Astrocyte (in vitro differentiated cells and primary cell): ENCODE data around the gene ATRAID. TPM values are rescaled to one million over a fixed set of nuclear protein-coding genes. Genes with fewer than 3 reads are reported as not detected.
A peak's percentile ranks its signal among the peaks of the same experiment; 100 is the strongest.

Source experiments
- DNase-seq: peaks from one replicate; pipeline ENCODE4 v3.0.0-alpha.2; 2010; ENCODE audit warnings: low read depth
- FAIRE-seq: peaks from 2 replicates; lab custom pipeline; 2011; peaks lifted over from hg19 to GRCh38; lab: Jason Lieb, UNC
- H2AFZ ChIP-seq: 2 replicates; pipeline ENCODE4 v1.6.0; 2012; ENCODE audit warnings: low read depth, low read length, inconsistent platforms
- H3K27ac ChIP-seq: 2 replicates; pipeline ENCODE4 v1.5.1; 2011; ENCODE audit warnings: low read depth, low read length, inconsistent platforms
- H3K27me3 ChIP-seq: 2 replicates; pipeline ENCODE4 v1.6.0; 2011; ENCODE audit warnings: low read length, inconsistent platforms; ENCODE audit not compliant: insufficient read depth
- H3K36me3 ChIP-seq: 2 replicates; pipeline ENCODE4 v1.5.1; 2011; ENCODE audit warnings: low read length, inconsistent platforms; ENCODE audit not compliant: insufficient read depth
- H3K4me1 ChIP-seq: 2 replicates; pipeline ENCODE4 v1.5.1; 2011; ENCODE audit warnings: low read length, inconsistent platforms; ENCODE audit not compliant: insufficient read depth
- H3K4me2 ChIP-seq: 2 replicates; pipeline ENCODE4 v1.6.0; 2012; ENCODE audit warnings: low read length, inconsistent platforms
- H3K4me3 ChIP-seq: 2 replicates; pipeline ENCODE4 v1.5.1; 2011; ENCODE audit warnings: low read depth, mild to moderate bottlenecking, low read length, inconsistent platforms; ENCODE audit not compliant: insufficient read depth
- H3K79me2 ChIP-seq: 2 replicates; pipeline ENCODE4 v1.6.0; 2012; ENCODE audit warnings: mild to moderate bottlenecking, low read length, inconsistent platforms; ENCODE audit not compliant: insufficient read depth
- H3K9ac ChIP-seq: 2 replicates; pipeline ENCODE4 v1.6.0; 2012; ENCODE audit warnings: mild to moderate bottlenecking, low read length, inconsistent platforms
- H3K9me3 ChIP-seq: 2 replicates; pipeline ENCODE4 v1.5.1; 2012; ENCODE audit warnings: low read depth, mild to moderate bottlenecking, low read length, inconsistent platforms; ENCODE audit not compliant: insufficient read depth
- H4K20me1 ChIP-seq: 2 replicates; pipeline ENCODE4 v1.6.0; 2012; ENCODE audit warnings: low read length, inconsistent platforms; ENCODE audit not compliant: insufficient read depth
- H3K27ac Mint-ChIP-seq: one replicate; pipeline ENCODE4 v1.8.0; 2021; ENCODE audit warnings: mild to moderate bottlenecking, mixed read lengths; ENCODE audit not compliant: unreplicated experiment
- H3K27me3 Mint-ChIP-seq: one replicate; pipeline ENCODE4 v1.8.0; 2021; ENCODE audit warnings: low read depth, mixed read lengths; ENCODE audit not compliant: unreplicated experiment
- H3K36me3 Mint-ChIP-seq: one replicate; pipeline ENCODE4 v1.8.0; 2021; ENCODE audit warnings: low read depth, mixed read lengths; ENCODE audit not compliant: unreplicated experiment
- H3K4me1 Mint-ChIP-seq: one replicate; pipeline ENCODE4 v1.8.0; 2021; ENCODE audit warnings: low read depth, mixed read lengths; ENCODE audit not compliant: unreplicated experiment
- H3K4me3 Mint-ChIP-seq: one replicate; pipeline ENCODE4 v1.8.0; 2021; ENCODE audit warnings: mild to moderate bottlenecking, moderate library complexity, mixed read lengths; ENCODE audit not compliant: unreplicated experiment
- H3K9me3 Mint-ChIP-seq: one replicate; pipeline ENCODE4 v1.8.0; 2021; ENCODE audit warnings: mild to moderate bottlenecking, mixed read lengths; ENCODE audit not compliant: unreplicated experiment
- CTCF ChIP-seq: IDR thresholded peaks from 2 replicates; pipeline ENCODE4 v1.5.1; 2011; ENCODE audit warnings: low read depth, mild to moderate bottlenecking, inconsistent platforms, low read length, moderate library complexity; ENCODE audit not compliant: insufficient read depth
- EZH2 ChIP-seq: IDR thresholded peaks from 2 replicates; pipeline ENCODE4 v1.6.1; 2012; ENCODE audit warnings: mild to moderate bottlenecking, low read length, inconsistent platforms; ENCODE audit not compliant: insufficient read depth
- total RNA-seq: library from RNA; stranded (reverse); gene quantifications from 2 replicates; pipeline ENCODE4 v1.2.1, GENCODE V29; 2021

Gene ATRAID
- total RNA-seq, 1 donor from 2014 or later: 62.9 TPM

DNA sequence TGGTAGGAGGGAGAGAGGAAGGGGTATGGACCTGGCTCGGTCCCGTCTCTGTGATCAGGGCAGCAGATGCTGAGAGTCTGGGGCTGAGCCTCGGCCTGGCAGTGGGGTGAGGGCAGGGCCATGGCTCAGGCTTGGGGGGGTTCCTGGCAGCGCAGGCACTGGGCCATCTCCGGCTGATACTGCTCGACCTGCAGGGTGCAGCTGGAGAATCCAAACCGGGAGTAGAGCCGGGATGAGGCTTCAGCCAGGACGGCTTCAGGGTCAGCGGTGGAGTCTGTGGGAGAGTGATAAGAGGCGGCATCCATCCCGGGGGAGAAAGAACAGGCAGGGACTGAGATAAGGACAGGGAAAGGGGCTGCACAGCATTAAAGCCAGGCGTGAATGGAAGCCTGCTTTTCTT, 43.3 kb downstream of the ATRAID start:
- no peak overlapping the region for H3K4me3 Mint-ChIP-seq
- Histone ChIP-seq H3K79me2 (no peaks in the 10 kb centered on the region), H2AFZ (no peak overlapping the region), H3K27ac (no peak overlapping the region), H3K4me2 (peak overlapping the region; percentile 48), H3K4me3 (no peak overlapping the region), H3K9me3 (no peaks in the 10 kb centered on the region), H4K20me1 (no peaks in the 10 kb centered on the region), H3K9ac (no peak overlapping the region), H3K4me1 (peaks cover 7% of the 10 kb centered on the region), H3K27me3 (peaks cover 14% of the 10 kb centered on the region), H3K36me3 (no peaks in the 10 kb centered on the region)
- no peak for TF ChIP-seq CTCF
- no peak for TF ChIP-seq EZH2
- H3K4me1 Mint-ChIP-seq: no peaks in the 10 kb centered on the region
- FAIRE-seq (no peak), DNase-seq (no peak)
- H3K27ac Mint-ChIP-seq: no peak overlapping the region
- H3K9me3 Mint-ChIP-seq: no peaks in the 10 kb centered on the region
- no peaks in the 10 kb centered on the region for H3K36me3 Mint-ChIP-seq
- H3K27me3 Mint-ChIP-seq: peaks cover 56% of the 10 kb centered on the region

DNA sequence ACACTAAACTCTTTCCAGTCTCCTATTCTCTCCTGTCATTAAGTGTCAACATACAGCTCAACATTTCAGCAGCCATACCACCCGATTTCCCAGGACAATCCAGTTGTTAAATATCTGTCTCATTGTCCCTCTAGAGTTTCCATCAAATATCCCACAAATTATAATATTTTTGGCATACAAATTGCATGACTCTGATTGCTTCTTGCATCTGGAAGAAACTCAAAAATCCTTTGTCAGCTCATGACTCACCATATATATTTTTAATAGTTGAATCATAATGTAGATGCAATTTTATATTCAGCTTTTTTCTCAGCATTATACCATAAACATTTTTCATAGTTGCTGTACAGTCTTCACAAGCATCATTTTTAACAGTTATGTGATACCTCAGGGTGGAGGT, 43.8 kb downstream of the ATRAID start:
- no peak overlapping the region for H3K27ac Mint-ChIP-seq
- no peaks in the 10 kb centered on the region for H3K9me3 Mint-ChIP-seq
- DNase-seq (peak; percentile 26), FAIRE-seq (peak; percentile 64)
- no peak overlapping the region for H3K9ac ChIP-seq
- H3K9me3 ChIP-seq: no peaks in the 10 kb centered on the region
- H3K36me3 ChIP-seq: no peaks in the 10 kb centered on the region
- H3K27me3 ChIP-seq: peaks cover 18% of the 10 kb centered on the region
- H3K4me3 Mint-ChIP-seq: no peak overlapping the region
- H4K20me1 ChIP-seq: no peaks in the 10 kb centered on the region
- peaks cover 60% of the 10 kb centered on the region for H3K27me3 Mint-ChIP-seq
- H3K4me1 Mint-ChIP-seq: no peaks in the 10 kb centered on the region
- H3K79me2 ChIP-seq: no peaks in the 10 kb centered on the region
- H3K4me3 ChIP-seq: no peak overlapping the region
- H2AFZ ChIP-seq: no peak overlapping the region
- no peak overlapping the region for H3K27ac ChIP-seq
- TF ChIP-seq CTCF (no peak), EZH2 (no peak)
- H3K4me1 ChIP-seq: peaks cover 7% of the 10 kb centered on the region
- no peaks in the 10 kb centered on the region for H3K36me3 Mint-ChIP-seq
- peak overlapping the region; percentile 48 for H3K4me2 ChIP-seq

GRCh38 chr2:27256855-27257454, 45.1 kb downstream of the ATRAID start:
- Histone ChIP-seq H3K4me2 (no peak overlapping the region), H3K36me3 (no peaks in the 10 kb centered on the region), H4K20me1 (no peaks in the 10 kb centered on the region), H3K9me3 (no peaks in the 10 kb centered on the region), H2AFZ (no peak overlapping the region), H3K9ac (no peak overlapping the region), H3K4me3 (no peak overlapping the region), H3K79me2 (no peaks in the 10 kb centered on the region), H3K27ac (no peak overlapping the region), H3K4me1 (peaks cover 7% of the 10 kb centered on the region), H3K27me3 (peaks cover 26% of the 10 kb centered on the region)
- Mint-ChIP-seq H3K36me3 (no peaks in the 10 kb centered on the region), H3K9me3 (peaks cover 3% of the 10 kb centered on the region), H3K4me1 (no peaks in the 10 kb centered on the region), H3K4me3 (no peak overlapping the region), H3K27ac (no peak overlapping the region), H3K27me3 (peaks cover 61% of the 10 kb centered on the region)
- no peak for DNase-seq
- FAIRE-seq: no peak
- TF ChIP-seq CTCF: no peak
- TF ChIP-seq EZH2: no peak
